RWPE1 (cell line): Measurements from ENCODE around the gene WWP2.

Source experiments
- CTCF ChIA-PET: fragments of 350-600 bp; sonication (Branson Sonifier 250); formaldehyde crosslinking; extraction: SDS; loops from one replicate; lab custom pipeline; 2021; lab: Yijun Ruan, JAX
- POLR2A ChIA-PET: fragments of 400-600 bp; formaldehyde crosslinking; extraction: SDS; loops from one replicate; lab custom pipeline; 2020; ENCODE audit warnings: antibody characterized with exemption; ENCODE audit not compliant: low non-redundant PET; lab: Yijun Ruan, JAX
- DNase-seq: peaks from one replicate; pipeline ENCODE4 v3.0.0; 2012; ENCODE audit warnings: low spot score
- H3K27ac ChIP-seq: fragments of 450-650 bp; 2 replicates; pipeline ENCODE4 v1.5.1; 2017
- TF ChIP-seq, protein P1 (sequence below): fragments of 450-650 bp; conservative IDR thresholded peaks from 2 replicates; pipeline ENCODE4 v1.5.1; 2017; ENCODE audit warnings: low read depth, mild to moderate bottlenecking

Gene WWP2

GRCh38 chr16:69938981-69939820, 177.1 kb downstream of the WWP2 start:
- DNase-seq = no peak
- ChIA-PET CTCF (interaction anchor here (0.5 to 0.7 kb wide), 2 partner anchors 14 to 32 kb away, joined by 3 read pairs; no protein-coding TSS in a partner anchor), POLR2A (no interaction called here)
- H3K27ac ChIP-seq = no peak overlapping the region
- TF ChIP-seq, protein P1, sequence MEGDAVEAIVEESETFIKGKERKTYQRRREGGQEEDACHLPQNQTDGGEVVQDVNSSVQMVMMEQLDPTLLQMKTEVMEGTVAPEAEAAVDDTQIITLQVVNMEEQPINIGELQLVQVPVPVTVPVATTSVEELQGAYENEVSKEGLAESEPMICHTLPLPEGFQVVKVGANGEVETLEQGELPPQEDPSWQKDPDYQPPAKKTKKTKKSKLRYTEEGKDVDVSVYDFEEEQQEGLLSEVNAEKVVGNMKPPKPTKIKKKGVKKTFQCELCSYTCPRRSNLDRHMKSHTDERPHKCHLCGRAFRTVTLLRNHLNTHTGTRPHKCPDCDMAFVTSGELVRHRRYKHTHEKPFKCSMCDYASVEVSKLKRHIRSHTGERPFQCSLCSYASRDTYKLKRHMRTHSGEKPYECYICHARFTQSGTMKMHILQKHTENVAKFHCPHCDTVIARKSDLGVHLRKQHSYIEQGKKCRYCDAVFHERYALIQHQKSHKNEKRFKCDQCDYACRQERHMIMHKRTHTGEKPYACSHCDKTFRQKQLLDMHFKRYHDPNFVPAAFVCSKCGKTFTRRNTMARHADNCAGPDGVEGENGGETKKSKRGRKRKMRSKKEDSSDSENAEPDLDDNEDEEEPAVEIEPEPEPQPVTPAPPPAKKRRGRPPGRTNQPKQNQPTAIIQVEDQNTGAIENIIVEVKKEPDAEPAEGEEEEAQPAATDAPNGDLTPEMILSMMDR = no peak

GRCh38 chr16:69939821-69940585, 177.9 kb downstream of the WWP2 start:
- POLR2A ChIA-PET = no interaction called here
- CTCF ChIA-PET = interaction anchor here (0.5 to 1.0 kb wide), 2 partner anchors 10 to 14 kb away, joined by 3 read pairs; no protein-coding TSS in a partner anchor
- DNase-seq = no peak
- TF ChIP-seq, protein P1 = no peak
- no peak overlapping the region for H3K27ac ChIP-seq

DNA sequence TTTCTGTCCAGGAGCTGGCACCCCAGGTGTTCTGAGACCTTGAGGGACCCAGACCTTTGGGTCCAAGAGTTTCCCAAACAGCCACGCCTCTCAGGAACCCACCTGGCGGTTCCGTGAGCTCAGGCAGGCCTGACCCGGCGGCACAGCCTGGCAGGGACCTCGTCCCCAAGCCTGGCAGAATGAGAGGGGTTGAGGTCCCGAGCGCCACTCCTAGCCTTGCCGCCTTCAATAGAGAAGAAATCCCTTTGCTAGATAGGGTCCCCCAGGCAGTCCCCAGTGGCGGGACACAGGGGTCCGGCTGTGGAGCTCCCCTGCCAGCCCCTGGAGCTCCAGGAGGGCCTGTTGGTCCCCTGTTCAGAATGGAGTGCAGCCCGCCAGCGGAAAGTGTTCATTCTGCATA, 178.5 kb downstream of the WWP2 start:
- CTCF ChIA-PET = interaction anchor here (1.0 kb wide), 1 partner anchor 10 kb away, joined by 3 read pairs; no protein-coding TSS in a partner anchor
- TF ChIP-seq, protein P1 = no peak
- POLR2A ChIA-PET = no interaction called here
- no peak for DNase-seq
- H3K27ac ChIP-seq = no peak overlapping the region

- CTCF ChIA-PET = interaction anchor here (1.0 kb wide), 1 partner anchor 11 kb away, joined by 3 read pairs; no protein-coding TSS in a partner anchor
- DNase-seq = no peak
- no peak overlapping the region for H3K27ac ChIP-seq
- TF ChIP-seq, protein P1 = no peak
- POLR2A ChIA-PET = no interaction called here
Observed at GRCh38 chr16:69941251-69942098, 179.3 kb downstream of the WWP2 start.

- CTCF ChIA-PET = interaction anchor here (1.1 kb wide), 1 partner anchor 12 kb away, joined by 4 read pairs; no protein-coding TSS in a partner anchor
- DNase-seq = no peak
- no peak overlapping the region for H3K27ac ChIP-seq
- POLR2A ChIA-PET = no interaction called here
- TF ChIP-seq, protein P1 = no peak
Observed at GRCh38 chr16:69942099-69942491, 180.0 kb downstream of the WWP2 start.
